ENCODE data around the gene PCK2.

Gene PCK2

DNA sequence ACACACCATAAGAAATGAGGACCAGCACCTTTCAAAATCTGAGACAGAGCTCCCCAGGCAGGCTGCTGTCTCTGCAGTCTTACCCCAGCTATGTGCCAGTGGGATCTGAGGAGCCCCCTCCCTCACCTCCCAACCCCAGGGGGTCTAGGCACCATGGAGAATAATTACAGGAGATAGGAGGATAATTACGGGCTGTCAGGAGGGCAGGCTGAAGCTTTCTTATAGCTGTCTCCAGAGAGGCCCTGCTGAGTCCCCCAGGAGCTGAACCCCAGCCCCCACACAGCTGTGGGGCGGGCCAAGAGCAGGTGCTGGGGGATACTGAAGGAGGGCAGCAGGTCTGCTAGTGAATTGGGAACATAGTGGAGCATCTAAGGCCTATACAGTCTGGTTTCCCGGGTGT lies 16.0 kb upstream of the PCK2 start:
- Histone ChIP-seq H3K4me3 (ENCODE audit: insufficient read depth, low read depth, low read length) (no peak overlapping the region), H3K4me1 (ENCODE audit: control insufficient read depth, insufficient read depth, low read length) (peaks cover 33% of the 10 kb centered on the region), H3K27me3 (ENCODE audit: control insufficient read depth, insufficient read depth, low read length, poor library complexity, severe bottlenecking) (peaks cover 31% of the 10 kb centered on the region), H3K27ac (ENCODE audit: insufficient read depth, low read depth, low read length, poor library complexity, severe bottlenecking) (no peak overlapping the region), H3K9me3 (ENCODE audit: control insufficient read depth, low read length) (no peaks in the 10 kb centered on the region), H3K36me3 (ENCODE audit: control insufficient read depth, insufficient read depth, low read length) (no peaks in the 10 kb centered on the region)
- WGBS, 2 experiments = 74% methylated on average over 3 of the region's 3 CpGs

DNA sequence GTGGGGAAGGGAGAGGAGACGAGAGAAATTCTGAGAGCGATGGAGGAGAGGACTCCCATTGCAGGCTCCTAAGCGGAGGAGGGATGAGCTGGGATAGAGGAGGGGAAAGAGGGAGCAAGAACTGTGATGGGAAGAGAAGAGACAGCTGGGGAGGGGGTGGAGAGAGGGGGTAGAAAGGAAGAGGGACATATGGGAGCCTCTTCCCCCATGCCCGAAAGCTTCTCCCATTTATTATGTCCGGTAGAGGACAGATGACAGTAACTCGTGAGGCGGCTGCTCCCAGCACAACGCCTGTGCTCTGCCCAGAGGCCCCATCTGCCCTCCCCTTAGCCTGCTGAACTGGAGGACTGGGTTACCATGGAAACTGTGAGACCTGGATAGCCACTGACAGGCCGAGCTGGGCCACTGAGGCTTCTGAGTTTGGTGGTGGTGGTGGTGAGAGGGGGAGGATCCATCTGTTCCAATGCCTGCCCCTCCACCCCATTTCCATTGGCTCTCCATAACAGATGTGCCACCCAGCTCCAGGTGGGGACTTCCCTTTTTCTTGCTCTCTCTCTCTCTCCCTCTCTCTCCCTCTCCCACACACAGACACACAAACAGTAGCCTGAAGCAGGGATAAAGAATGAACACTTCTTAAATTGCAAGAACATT lies 14.5 kb upstream of the PCK2 start:
- no peaks in the 10 kb centered on the region for H3K36me3 ChIP-seq (ENCODE audit: control insufficient read depth, insufficient read depth, low read length)
- H3K9me3 ChIP-seq (ENCODE audit: control insufficient read depth, low read length) = no peaks in the 10 kb centered on the region
- no peak overlapping the region for H3K4me3 ChIP-seq (ENCODE audit: insufficient read depth, low read depth, low read length)
- peaks cover 33% of the 10 kb centered on the region for H3K4me1 ChIP-seq (ENCODE audit: control insufficient read depth, insufficient read depth, low read length)
- 51 to 56% methylated on average over 9 of the region's 9 CpGs for WGBS, 2 experiments
- H3K27ac ChIP-seq (ENCODE audit: insufficient read depth, low read depth, low read length, poor library complexity, severe bottlenecking) = peak overlapping the region; percentile 36
- peaks cover 43% of the 10 kb centered on the region for H3K27me3 ChIP-seq (ENCODE audit: control insufficient read depth, insufficient read depth, low read length, poor library complexity, severe bottlenecking)

DNA sequence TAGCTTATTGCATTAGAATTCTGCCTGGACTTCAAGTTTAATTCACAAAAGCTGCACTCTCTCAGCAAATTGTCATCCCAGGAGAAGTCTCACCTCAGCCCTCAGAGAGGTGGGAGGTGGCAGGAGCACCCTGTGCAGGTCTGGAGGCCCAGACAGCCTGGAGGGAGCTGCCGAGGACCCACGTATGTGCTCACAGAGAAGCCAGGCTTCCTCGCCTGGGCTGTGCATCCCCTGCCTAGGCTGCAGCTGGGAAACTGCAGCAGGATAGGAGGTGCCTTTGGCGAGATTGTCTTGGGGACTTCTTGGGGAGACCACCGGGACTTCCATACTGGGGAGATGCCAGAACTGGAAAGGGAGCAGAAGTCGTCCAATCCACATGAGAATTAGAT lies 14.0 kb upstream of the PCK2 start:
- WGBS, 2 experiments = 74 to 79% methylated on average over 6 of the region's 6 CpGs
- Histone ChIP-seq H3K4me1 (ENCODE audit: control insufficient read depth, insufficient read depth, low read length) (peaks cover 33% of the 10 kb centered on the region), H3K27me3 (ENCODE audit: control insufficient read depth, insufficient read depth, low read length, poor library complexity, severe bottlenecking) (peaks cover 43% of the 10 kb centered on the region), H3K9me3 (ENCODE audit: control insufficient read depth, low read length) (no peaks in the 10 kb centered on the region), H3K27ac (ENCODE audit: insufficient read depth, low read depth, low read length, poor library complexity, severe bottlenecking) (no peak overlapping the region), H3K4me3 (ENCODE audit: insufficient read depth, low read depth, low read length) (no peak overlapping the region), H3K36me3 (ENCODE audit: control insufficient read depth, insufficient read depth, low read length) (no peaks in the 10 kb centered on the region)

DNA sequence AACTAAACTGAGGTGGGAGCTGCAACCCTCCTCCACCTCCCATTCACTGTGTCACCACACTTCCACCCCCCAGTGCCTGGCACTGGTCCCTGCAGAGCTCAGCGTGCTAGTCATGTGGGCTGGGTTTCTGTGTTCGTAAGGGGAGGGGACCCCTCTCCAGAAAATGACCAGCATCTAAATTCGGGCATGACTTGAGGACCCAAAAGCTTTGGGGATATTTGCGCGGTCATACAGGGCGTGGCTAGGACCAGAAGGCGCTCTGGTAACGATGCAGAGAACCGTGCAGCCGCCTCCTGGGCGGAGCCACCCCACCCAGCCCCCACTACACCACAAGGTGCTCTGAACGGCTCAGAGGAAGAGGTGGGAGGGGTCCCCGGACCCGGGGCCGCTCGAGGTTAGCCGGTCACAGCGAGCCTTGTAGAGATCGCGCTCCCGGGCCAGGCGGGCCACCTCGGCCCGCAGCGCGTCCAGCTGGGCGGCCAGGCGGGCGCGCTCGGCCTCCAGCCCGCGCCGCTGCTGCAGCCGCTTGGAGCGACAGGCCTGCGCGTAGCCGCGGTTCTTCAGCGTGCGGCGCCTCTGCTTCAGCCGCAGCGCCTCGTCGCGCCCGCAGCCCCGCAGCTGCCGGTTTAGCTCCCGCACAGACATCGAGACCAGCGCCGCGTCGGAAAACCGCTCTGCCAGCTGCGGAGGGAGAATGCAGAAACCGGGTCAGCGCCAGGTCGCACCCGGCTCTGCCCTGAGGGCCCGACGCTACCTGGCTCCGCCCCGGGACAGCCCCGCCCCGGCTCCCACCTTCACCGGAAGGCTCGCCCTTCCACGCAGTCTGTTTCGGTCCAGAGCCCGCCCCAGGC lies 13.0 kb upstream of the PCK2 start:
- Histone ChIP-seq H3K4me3 (ENCODE audit: insufficient read depth, low read depth, low read length) (peak overlapping the region; percentile 51), H3K27me3 (ENCODE audit: control insufficient read depth, insufficient read depth, low read length, poor library complexity, severe bottlenecking) (peaks cover 43% of the 10 kb centered on the region), H3K36me3 (ENCODE audit: control insufficient read depth, insufficient read depth, low read length) (no peaks in the 10 kb centered on the region), H3K9me3 (ENCODE audit: control insufficient read depth, low read length) (no peaks in the 10 kb centered on the region), H3K4me1 (ENCODE audit: control insufficient read depth, insufficient read depth, low read length) (peaks cover 33% of the 10 kb centered on the region), H3K27ac (ENCODE audit: insufficient read depth, low read depth, low read length, poor library complexity, severe bottlenecking) (no peak overlapping the region)
- WGBS, 2 experiments = 0% methylated on average over 74 of the region's 74 CpGs

DNA sequence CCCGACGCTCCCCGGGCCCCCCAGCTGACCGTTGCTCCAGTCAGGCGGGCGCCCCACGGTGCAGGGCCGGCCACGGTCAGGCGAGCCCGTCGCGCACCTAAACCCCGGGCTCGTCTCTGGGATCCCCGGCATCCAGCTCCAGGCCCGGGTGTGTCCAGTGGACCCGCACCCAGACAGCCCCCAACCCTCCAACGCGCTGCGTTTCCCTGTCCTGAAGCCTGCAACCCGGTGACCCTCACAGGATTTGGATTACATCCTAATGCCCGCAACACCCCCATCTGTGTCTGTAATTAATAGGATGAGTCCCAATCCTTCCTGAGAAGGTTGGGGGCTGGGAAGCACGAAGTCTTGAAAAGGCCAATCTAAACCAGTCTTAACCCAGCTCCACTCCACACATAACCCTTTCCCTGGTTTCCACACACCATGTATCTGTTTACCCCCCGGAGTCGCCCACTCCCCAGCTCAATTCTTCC lies 12.3 kb upstream of the PCK2 start:
- H3K36me3 ChIP-seq (ENCODE audit: control insufficient read depth, insufficient read depth, low read length) = no peaks in the 10 kb centered on the region
- peak overlapping the region; percentile 51 for H3K4me3 ChIP-seq (ENCODE audit: insufficient read depth, low read depth, low read length)
- H3K27ac ChIP-seq (ENCODE audit: insufficient read depth, low read depth, low read length, poor library complexity, severe bottlenecking) = no peak overlapping the region
- H3K9me3 ChIP-seq (ENCODE audit: control insufficient read depth, low read length) = no peaks in the 10 kb centered on the region
- WGBS, 2 experiments = 16 to 18% methylated on average over 26 of the region's 26 CpGs
- peaks cover 33% of the 10 kb centered on the region for H3K4me1 ChIP-seq (ENCODE audit: control insufficient read depth, insufficient read depth, low read length)
- H3K27me3 ChIP-seq (ENCODE audit: control insufficient read depth, insufficient read depth, low read length, poor library complexity, severe bottlenecking) = peaks cover 43% of the 10 kb centered on the region

DNA sequence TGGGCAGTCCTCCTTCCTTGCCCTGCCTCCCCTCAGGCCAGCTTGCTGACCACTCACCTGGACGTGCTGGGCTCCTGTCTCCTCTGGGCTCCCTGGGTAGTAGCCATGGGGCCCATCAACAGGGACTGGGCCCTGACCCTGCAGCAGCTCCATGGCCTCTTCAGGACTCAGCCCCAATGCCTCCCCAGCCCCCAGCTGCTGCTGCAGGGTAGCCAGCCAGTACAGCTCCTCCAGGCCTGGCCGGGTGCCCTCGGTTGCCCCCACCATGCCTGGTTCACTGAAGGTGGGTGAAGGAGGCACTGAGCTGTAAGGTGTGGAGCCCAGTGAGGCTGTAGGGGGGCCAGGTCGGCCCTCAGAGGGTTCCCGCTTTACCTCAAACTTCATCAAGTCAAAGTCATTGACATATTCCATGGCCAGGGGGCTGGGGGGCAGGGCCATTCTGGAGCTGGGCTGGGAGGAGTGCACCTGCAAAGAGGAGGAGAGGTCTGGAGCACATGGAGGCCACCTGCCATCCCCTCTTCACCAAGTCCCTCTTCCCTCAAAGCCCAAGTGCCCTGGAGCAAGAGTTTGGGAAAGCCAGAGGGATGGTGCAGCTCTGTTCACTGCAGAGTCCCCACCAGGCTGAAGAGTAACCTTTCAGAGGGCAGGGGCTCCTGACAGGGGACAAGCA lies 11.6 kb upstream of the PCK2 start:
- peaks cover 43% of the 10 kb centered on the region for H3K27me3 ChIP-seq (ENCODE audit: control insufficient read depth, insufficient read depth, low read length, poor library complexity, severe bottlenecking)
- H3K36me3 ChIP-seq (ENCODE audit: control insufficient read depth, insufficient read depth, low read length) = no peaks in the 10 kb centered on the region
- H3K4me3 ChIP-seq (ENCODE audit: insufficient read depth, low read depth, low read length) = no peak overlapping the region
- WGBS, 2 experiments = 80 to 87% methylated on average over 4 to 5 of the region's 5 CpGs
- peaks cover 33% of the 10 kb centered on the region for H3K4me1 ChIP-seq (ENCODE audit: control insufficient read depth, insufficient read depth, low read length)
- H3K27ac ChIP-seq (ENCODE audit: insufficient read depth, low read depth, low read length, poor library complexity, severe bottlenecking) = no peak overlapping the region
- H3K9me3 ChIP-seq (ENCODE audit: control insufficient read depth, low read length) = no peaks in the 10 kb centered on the region

DNA sequence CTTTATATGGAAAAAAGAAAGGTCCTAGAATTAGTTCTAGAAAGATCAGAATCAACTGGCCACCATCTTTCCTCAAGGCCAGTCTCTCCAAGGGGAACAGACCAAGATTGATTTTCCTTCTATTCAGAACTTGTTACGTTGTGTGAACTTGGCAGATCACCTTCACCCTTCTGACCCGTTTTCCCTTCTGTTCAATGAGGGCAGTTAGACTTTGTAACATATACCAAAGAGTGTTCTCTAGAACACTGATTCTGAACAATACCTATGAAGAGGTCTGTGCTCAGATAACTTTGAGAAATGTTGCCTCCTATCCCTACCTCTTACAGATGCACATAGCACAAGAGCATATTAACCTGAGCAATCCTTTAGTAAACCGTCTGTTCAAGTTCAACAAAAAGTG lies 10.6 kb upstream of the PCK2 start:
- H3K27me3 ChIP-seq (ENCODE audit: control insufficient read depth, insufficient read depth, low read length, poor library complexity, severe bottlenecking) = peaks cover 43% of the 10 kb centered on the region
- H3K36me3 ChIP-seq (ENCODE audit: control insufficient read depth, insufficient read depth, low read length) = no peaks in the 10 kb centered on the region
- 87 to 93% methylated on average over 3 of the region's 3 CpGs for WGBS, 2 experiments
- H3K27ac ChIP-seq (ENCODE audit: insufficient read depth, low read depth, low read length, poor library complexity, severe bottlenecking) = no peak overlapping the region
- no peaks in the 10 kb centered on the region for H3K9me3 ChIP-seq (ENCODE audit: control insufficient read depth, low read length)
- no peak overlapping the region for H3K4me3 ChIP-seq (ENCODE audit: insufficient read depth, low read depth, low read length)
- peaks cover 27% of the 10 kb centered on the region for H3K4me1 ChIP-seq (ENCODE audit: control insufficient read depth, insufficient read depth, low read length)

DNA sequence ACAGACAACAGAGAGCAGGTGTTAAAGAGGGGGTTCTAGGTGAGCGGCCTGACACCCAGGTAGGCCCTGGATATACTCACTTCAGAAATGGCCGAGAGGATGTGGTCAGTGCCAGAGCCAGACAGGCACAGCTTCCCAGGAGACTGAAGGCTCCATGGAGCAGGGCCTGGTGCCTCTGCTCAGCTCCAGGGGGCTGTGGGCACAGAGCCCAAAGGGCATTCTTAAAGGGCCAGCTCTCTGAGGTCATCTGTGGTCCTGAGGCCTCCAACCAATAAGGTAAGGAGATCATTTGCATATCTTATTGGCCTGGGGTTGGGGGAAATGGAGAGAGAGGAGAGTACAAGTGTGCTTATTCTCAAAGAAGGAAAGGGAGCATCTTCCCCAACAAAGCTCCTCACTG lies 9.7 kb upstream of the PCK2 start:
- peaks cover 43% of the 10 kb centered on the region for H3K27me3 ChIP-seq (ENCODE audit: control insufficient read depth, insufficient read depth, low read length, poor library complexity, severe bottlenecking)

DNA sequence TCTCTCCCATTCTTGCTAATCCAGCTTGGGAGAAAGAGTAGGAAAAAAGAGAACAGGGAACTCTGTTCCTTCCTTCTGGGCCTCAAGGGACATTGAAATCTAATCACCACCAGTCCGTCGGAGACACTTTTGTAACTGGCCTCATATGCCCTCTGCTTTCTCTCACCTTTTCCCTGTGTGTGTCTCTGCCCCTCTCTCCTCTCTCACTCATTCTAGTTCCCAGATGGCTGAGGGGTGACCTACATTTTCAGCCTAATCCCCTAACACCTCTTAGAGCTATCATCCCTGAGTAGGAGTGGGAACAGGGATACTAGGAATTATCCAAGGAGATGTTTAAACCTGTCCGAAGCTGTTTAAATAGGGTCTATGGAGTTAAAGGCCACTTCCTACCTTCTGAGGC lies 8.9 kb upstream of the PCK2 start:
- H3K9me3 ChIP-seq (ENCODE audit: control insufficient read depth, low read length) = no peaks in the 10 kb centered on the region
- 91 to 93% methylated on average over 3 of the region's 3 CpGs for WGBS, 2 experiments
- no peaks in the 10 kb centered on the region for H3K36me3 ChIP-seq (ENCODE audit: control insufficient read depth, insufficient read depth, low read length)
- H3K27ac ChIP-seq (ENCODE audit: insufficient read depth, low read depth, low read length, poor library complexity, severe bottlenecking) = no peak overlapping the region
- H3K4me1 ChIP-seq (ENCODE audit: control insufficient read depth, insufficient read depth, low read length) = peaks cover 12% of the 10 kb centered on the region
- H3K27me3 ChIP-seq (ENCODE audit: control insufficient read depth, insufficient read depth, low read length, poor library complexity, severe bottlenecking) = peaks cover 41% of the 10 kb centered on the region
- no peak overlapping the region for H3K4me3 ChIP-seq (ENCODE audit: insufficient read depth, low read depth, low read length)

More for the DNA sequence above, 9.7 kb upstream of the PCK2 start:
- Histone ChIP-seq H3K4me3 (ENCODE audit: insufficient read depth, low read depth, low read length) (no peak overlapping the region), H3K36me3 (ENCODE audit: control insufficient read depth, insufficient read depth, low read length) (no peaks in the 10 kb centered on the region), H3K9me3 (ENCODE audit: control insufficient read depth, low read length) (no peaks in the 10 kb centered on the region), H3K27ac (ENCODE audit: insufficient read depth, low read depth, low read length, poor library complexity, severe bottlenecking) (no peak overlapping the region), H3K4me1 (ENCODE audit: control insufficient read depth, insufficient read depth, low read length) (peaks cover 20% of the 10 kb centered on the region)
- WGBS, 2 experiments = 89 to 92% methylated on average over 2 of the region's 2 CpGs
